Measurements from ENCODE around the gene IRAK1.

GRCh38 chrX:153988493-153988892 is 31.2 kb downstream of the IRAK1 start:
- TF ChIP-seq PATZ1 (CRISPR knock-in tag; IDR thresholded peaks at IDR 0.05; ENCODE audit: borderline replicate concordance) (no peak), ARNTL (CRISPR knock-in tag; IDR thresholded peaks at IDR 0.05; ENCODE audit: borderline replicate concordance, low read depth) (no peak), ZNF565 (CRISPR knock-in tag; conservative IDR thresholded peaks at IDR 0.05; ENCODE audit: low read depth) (no peak), ZFP3 (CRISPR knock-in tag; IDR thresholded peaks at IDR 0.05) (no peak), RARB (CRISPR knock-in tag; IDR thresholded peaks at IDR 0.05) (no peak), POU6F1 (CRISPR knock-in tag; IDR thresholded peaks at IDR 0.05; ENCODE audit: borderline replicate concordance, low read depth) (no peak), TOX (CRISPR knock-in tag; IDR thresholded peaks at IDR 0.05; ENCODE audit: borderline replicate concordance) (no peak), OSR1 (CRISPR knock-in tag; IDR thresholded peaks at IDR 0.05) (no peak), CREB5 (CRISPR knock-in tag; IDR thresholded peaks at IDR 0.05; ENCODE audit: low read depth) (no peak), ESRRG (CRISPR knock-in tag; IDR thresholded peaks at IDR 0.05) (no peak)

Data from SK-N-SH treated with all-trans-retinoic acid at 6 μM for 48 hours (cell line).